SK-N-SH (cell line): ENCODE results near the gene NR2F6. TPM values are rescaled to one million over a fixed set of nuclear protein-coding genes. Genes with fewer than 3 reads are reported as not detected.

Source experiments
- CTCF ChIA-PET: fragments of 300-600, 350-600 bp; formaldehyde crosslinking; extraction: SDS; loops from one replicate; lab custom pipeline; 2021; lab: Yijun Ruan, JAX
- POLR2A ChIA-PET: fragments of 350-600 bp; sonication (Branson Sonifier 250); formaldehyde crosslinking; extraction: SDS; loops from one replicate; lab custom pipeline; 2020; ENCODE audit warnings: antibody characterized with exemption, inconsistent platforms; lab: Yijun Ruan, JAX
- DNase-seq: peaks from one replicate; pipeline ENCODE4 v3.0.0; 2012
- H2AFZ ChIP-seq: fragments of 200-600 bp; sonication (generic); 2 replicates; pipeline ENCODE4 v1.8.1; 2016; ENCODE audit warnings: antibody characterized with exemption, mild to moderate bottlenecking, low read depth
- H3F3A ChIP-seq: fragments of 200-600 bp; sonication (generic); replicated peaks from 2 replicates; pipeline ENCODE3; 2016; ENCODE audit warnings: antibody characterized with exemption, mild to moderate bottlenecking; ENCODE audit not compliant: insufficient read depth
- H3K27ac ChIP-seq, 2 experiments: fragments of 200-500 bp in 1 of 2; fragments of 200-600 bp in 1 of 2; sonication (Bioruptor generic) in 1 of 2; sonication (generic), shearing (Covaris generic) in 1 of 2; 2 replicates each; pipeline versions ENCODE4 v1.5.1 to v1.6.1; 2014 to 2016; ENCODE audit warnings: low read depth in 2 of 2, inconsistent platforms in 1 of 2, low read length in 1 of 2, mild to moderate bottlenecking in 1 of 2, mixed read lengths in 1 of 2
- H3K27me3 ChIP-seq: fragments of 200-600 bp; sonication (generic), shearing (Covaris generic); 2 replicates; pipeline ENCODE4 v1.6.1; 2016; ENCODE audit warnings: mixed run types; ENCODE audit not compliant: insufficient read depth
- H3K36me3 ChIP-seq, 2 experiments: fragments of 200-500 bp in 1 of 2; fragments of 200-600 bp in 1 of 2; sonication (Bioruptor generic) in 1 of 2; sonication (generic) in 1 of 2; replicated peaks in 1 of 2; 2 replicates each; pipeline versions ENCODE3 to v1.5.1; 2014 to 2016; ENCODE audit warnings: low read length in 1 of 2, mild to moderate bottlenecking in 1 of 2; ENCODE audit not compliant: insufficient read depth in 2 of 2, control insufficient read depth in 1 of 2
- H3K4me1 ChIP-seq, 2 experiments: fragments of 200-500 bp in 1 of 2; fragments of 200-600 bp in 1 of 2; sonication (Bioruptor generic) in 1 of 2; sonication (generic), shearing (Covaris generic) in 1 of 2; 2 replicates each; pipeline versions ENCODE4 v1.5.1 to v1.6.1; 2014 to 2016; ENCODE audit warnings: low read depth in 1 of 2, low read length in 1 of 2, mixed run types in 1 of 2; ENCODE audit not compliant: insufficient read depth in 2 of 2, control insufficient read depth in 1 of 2
- H3K4me2 ChIP-seq: fragments of 200-600 bp; sonication (generic), shearing (Covaris generic); 2 replicates; pipeline ENCODE4 v1.6.1; 2017; ENCODE audit warnings: mixed run types
- H3K4me3 ChIP-seq, 2 experiments: fragments of 200-500 bp in 1 of 2; fragments of 200-600 bp in 1 of 2; sonication (Bioruptor generic) in 1 of 2; sonication (generic), shearing (Covaris generic) in 1 of 2; 2 replicates each; pipeline versions ENCODE4 v1.5.1 to v1.8.1; 2014 to 2016; ENCODE audit warnings: low read depth in 2 of 2, inconsistent platforms in 1 of 2, low read length in 1 of 2, mild to moderate bottlenecking in 1 of 2, mixed read lengths in 1 of 2, moderate library complexity in 1 of 2
- H3K79me2 ChIP-seq: fragments of 200-600 bp; sonication (generic); 2 replicates; pipeline ENCODE4 v1.8.1; 2017; ENCODE audit warnings: mild to moderate bottlenecking; ENCODE audit not compliant: insufficient read depth
- H3K9ac ChIP-seq: fragments of 200-600 bp; sonication (generic); 2 replicates; pipeline ENCODE4 v1.6.1; 2017; ENCODE audit warnings: mixed run types
- H3K9me2 ChIP-seq: fragments of 200-600 bp; sonication (generic); 2 replicates; pipeline ENCODE4 v1.6.1; 2017; ENCODE audit warnings: mixed run types
- H3K9me3 ChIP-seq: fragments of 200-600 bp; sonication (generic); 2 replicates; pipeline ENCODE4 v1.6.1; 2017; ENCODE audit warnings: mixed run types, mild to moderate bottlenecking, moderate library complexity
- H4K20me1 ChIP-seq: fragments of 200-600 bp; sonication (generic); 2 replicates; pipeline ENCODE4 v1.6.1; 2017; ENCODE audit warnings: mild to moderate bottlenecking, mixed run types; ENCODE audit not compliant: insufficient read depth
- EP300 ChIP-seq, 2 experiments: IDR thresholded peaks; 2 replicates each; pipeline versions ENCODE4 v1.4.0 to v1.6.1; 2012; ENCODE audit warnings: borderline replicate concordance in 1 of 2, low read depth in 1 of 2, low read length in 1 of 2
- EZH2phosphoT487 ChIP-seq: fragments of 200-600 bp; sonication (generic); IDR thresholded peaks from 2 replicates; pipeline ENCODE4 v1.6.1; 2017; ENCODE audit warnings: low read depth, mixed run types, mild to moderate bottlenecking, antibody characterized with exemption, moderate library complexity, borderline replicate concordance
- FOSL2 ChIP-seq: IDR thresholded peaks from 2 replicates; pipeline ENCODE4 v1.4.0; 2012; ENCODE audit warnings: low read depth, mild to moderate bottlenecking, moderate library complexity, borderline replicate concordance
- FOXM1 ChIP-seq: IDR thresholded peaks from 2 replicates; pipeline ENCODE4 v1.4.0; 2012; ENCODE audit warnings: low read depth, mild to moderate bottlenecking
- IRF3 ChIP-seq: fragments of 150-350 bp; IDR thresholded peaks from 2 replicates; pipeline ENCODE4 v1.6.1; 2016; ENCODE audit warnings: mild to moderate bottlenecking, low read depth, low read length
- JUND ChIP-seq: IDR thresholded peaks from 2 replicates; pipeline ENCODE4 v1.4.0; 2012
- MEF2A ChIP-seq: IDR thresholded peaks from 2 replicates; pipeline ENCODE4 v1.4.0; 2012; ENCODE audit warnings: low read depth, borderline replicate concordance
- MXI1 ChIP-seq: IDR thresholded peaks from 2 replicates; pipeline ENCODE4 v1.6.1; 2012; ENCODE audit warnings: mild to moderate bottlenecking, low read depth, low read length, improper control_type of control experiment
- NRF1 ChIP-seq: IDR thresholded peaks from 2 replicates; pipeline ENCODE4 v1.6.1; 2012; ENCODE audit warnings: low read depth, mild to moderate bottlenecking, low read length
- RFX5 ChIP-seq: IDR thresholded peaks from 2 replicates; pipeline ENCODE4 v1.6.1; 2012; ENCODE audit warnings: mild to moderate bottlenecking, improper control_type of control experiment, low read length
- RXRA ChIP-seq: IDR thresholded peaks from 2 replicates; pipeline ENCODE4 v1.4.0; 2012; ENCODE audit warnings: low read depth, mild to moderate bottlenecking, borderline replicate concordance
- SIN3A ChIP-seq: IDR thresholded peaks from 2 replicates; pipeline ENCODE4 v1.6.1; 2012; ENCODE audit warnings: low read depth, mild to moderate bottlenecking, low read length, moderate library complexity, borderline replicate concordance
- TAF1 ChIP-seq: IDR thresholded peaks from 2 replicates; pipeline ENCODE4 v1.6.1; 2012; ENCODE audit warnings: low read depth, mild to moderate bottlenecking, low read length, moderate library complexity, borderline replicate concordance
- TCF12 ChIP-seq: IDR thresholded peaks from 2 replicates; pipeline ENCODE4 v1.4.0; 2012
- USF1 ChIP-seq: IDR thresholded peaks from 2 replicates; pipeline ENCODE4 v1.4.0; 2012; ENCODE audit warnings: low read depth, borderline replicate concordance
- USF2 ChIP-seq: fragments of 150-350 bp; IDR thresholded peaks from 2 replicates; pipeline ENCODE4 v1.6.1; 2017; ENCODE audit warnings: antibody characterized with exemption, low read length, low read depth, borderline replicate concordance
- WGBS: methylation state at CpG from one replicate; pipeline ENCODE4 v1.1.6; 2017; ENCODE audit warnings: low lambda C conversion rate; 5-methylcytosine and 5-hydroxymethylcytosine counted together
- polyA plus RNA-seq, 3 experiments: library from polyadenylated mRNA; depleted of rRNA; stranded (reverse); fragments of >200 nt; gene quantifications; 2 replicates each; pipeline ENCODE4 v1.2.3, GENCODE V29; 2012
- TF ChIP-seq, protein P1 (sequence below): IDR thresholded peaks from 2 replicates; pipeline ENCODE4; 2012
- TF ChIP-seq, protein P2 (sequence below): IDR thresholded peaks from 2 replicates; pipeline ENCODE4 v1.6.1; 2012; ENCODE audit warnings: mild to moderate bottlenecking, low read depth, low read length, moderate library complexity
- TF ChIP-seq, protein P3 (sequence below): IDR thresholded peaks from 2 replicates; pipeline ENCODE4 v1.4.0; 2012; ENCODE audit warnings: low read depth

NR2F6 gene
- polyA plus RNA-seq, 1 of the 3 experiments (the other 2 are of a cell fraction): 37.3 TPM

DNA sequence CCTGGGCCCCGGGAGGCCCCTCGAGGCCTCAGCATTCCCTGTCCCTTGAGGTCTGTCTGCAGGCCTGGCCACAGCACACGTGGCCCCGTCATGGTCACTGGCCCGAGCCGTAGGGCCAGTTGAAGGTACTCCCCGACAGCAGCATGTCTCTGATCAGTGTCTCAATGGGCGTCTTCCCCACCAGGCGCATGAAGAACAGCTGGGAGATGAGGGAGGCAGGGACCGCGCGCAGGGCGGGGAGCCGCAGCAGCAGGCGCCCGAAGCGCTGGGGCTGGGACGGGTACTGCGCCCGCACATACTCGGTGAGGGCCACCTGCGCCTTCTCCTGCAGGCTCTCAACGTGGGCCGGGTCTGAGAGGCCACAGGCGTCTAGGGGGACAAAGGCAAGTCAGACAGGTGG lies 13.5 kb downstream of the NR2F6 start:
- H3K36me3 ChIP-seq: peaks cover 12 to 23% of the 10 kb centered on the region in 2 experiments
- H2AFZ ChIP-seq: no peak overlapping the region
- TF ChIP-seq, protein P1, sequence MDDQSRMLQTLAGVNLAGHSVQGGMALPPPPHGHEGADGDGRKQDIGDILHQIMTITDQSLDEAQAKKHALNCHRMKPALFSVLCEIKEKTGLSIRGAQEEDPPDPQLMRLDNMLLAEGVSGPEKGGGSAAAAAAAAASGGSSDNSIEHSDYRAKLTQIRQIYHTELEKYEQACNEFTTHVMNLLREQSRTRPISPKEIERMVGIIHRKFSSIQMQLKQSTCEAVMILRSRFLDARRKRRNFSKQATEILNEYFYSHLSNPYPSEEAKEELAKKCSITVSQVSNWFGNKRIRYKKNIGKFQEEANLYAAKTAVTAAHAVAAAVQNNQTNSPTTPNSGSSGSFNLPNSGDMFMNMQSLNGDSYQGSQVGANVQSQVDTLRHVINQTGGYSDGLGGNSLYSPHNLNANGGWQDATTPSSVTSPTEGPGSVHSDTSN: no peak
- TF ChIP-seq FOXM1: no peak
- TF ChIP-seq JUND: no peak
- TF ChIP-seq RFX5: no peak
- no peak for TF ChIP-seq SIN3A
- no peak for TF ChIP-seq EP300 (IDR thresholded peaks at IDR 0.05; ENCODE audit: borderline replicate concordance in 1 of 2, low read depth in 1 of 2, low read length in 1 of 2)
- TF ChIP-seq USF2: no peak
- TF ChIP-seq, protein P2, sequence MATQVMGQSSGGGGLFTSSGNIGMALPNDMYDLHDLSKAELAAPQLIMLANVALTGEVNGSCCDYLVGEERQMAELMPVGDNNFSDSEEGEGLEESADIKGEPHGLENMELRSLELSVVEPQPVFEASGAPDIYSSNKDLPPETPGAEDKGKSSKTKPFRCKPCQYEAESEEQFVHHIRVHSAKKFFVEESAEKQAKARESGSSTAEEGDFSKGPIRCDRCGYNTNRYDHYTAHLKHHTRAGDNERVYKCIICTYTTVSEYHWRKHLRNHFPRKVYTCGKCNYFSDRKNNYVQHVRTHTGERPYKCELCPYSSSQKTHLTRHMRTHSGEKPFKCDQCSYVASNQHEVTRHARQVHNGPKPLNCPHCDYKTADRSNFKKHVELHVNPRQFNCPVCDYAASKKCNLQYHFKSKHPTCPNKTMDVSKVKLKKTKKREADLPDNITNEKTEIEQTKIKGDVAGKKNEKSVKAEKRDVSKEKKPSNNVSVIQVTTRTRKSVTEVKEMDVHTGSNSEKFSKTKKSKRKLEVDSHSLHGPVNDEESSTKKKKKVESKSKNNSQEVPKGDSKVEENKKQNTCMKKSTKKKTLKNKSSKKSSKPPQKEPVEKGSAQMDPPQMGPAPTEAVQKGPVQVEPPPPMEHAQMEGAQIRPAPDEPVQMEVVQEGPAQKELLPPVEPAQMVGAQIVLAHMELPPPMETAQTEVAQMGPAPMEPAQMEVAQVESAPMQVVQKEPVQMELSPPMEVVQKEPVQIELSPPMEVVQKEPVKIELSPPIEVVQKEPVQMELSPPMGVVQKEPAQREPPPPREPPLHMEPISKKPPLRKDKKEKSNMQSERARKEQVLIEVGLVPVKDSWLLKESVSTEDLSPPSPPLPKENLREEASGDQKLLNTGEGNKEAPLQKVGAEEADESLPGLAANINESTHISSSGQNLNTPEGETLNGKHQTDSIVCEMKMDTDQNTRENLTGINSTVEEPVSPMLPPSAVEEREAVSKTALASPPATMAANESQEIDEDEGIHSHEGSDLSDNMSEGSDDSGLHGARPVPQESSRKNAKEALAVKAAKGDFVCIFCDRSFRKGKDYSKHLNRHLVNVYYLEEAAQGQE: no peak
- TF ChIP-seq USF1: no peak
- TF ChIP-seq EZH2phosphoT487: no peak
- TF ChIP-seq NRF1: no peak
- TF ChIP-seq MEF2A: no peak
- no peak for TF ChIP-seq FOSL2
- TF ChIP-seq, protein P3, sequence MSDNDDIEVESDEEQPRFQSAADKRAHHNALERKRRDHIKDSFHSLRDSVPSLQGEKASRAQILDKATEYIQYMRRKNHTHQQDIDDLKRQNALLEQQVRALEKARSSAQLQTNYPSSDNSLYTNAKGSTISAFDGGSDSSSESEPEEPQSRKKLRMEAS: no peak
- no peak for TF ChIP-seq TCF12
- no peak for TF ChIP-seq RXRA
- TF ChIP-seq IRF3: no peak
- TF ChIP-seq TAF1: no peak
- TF ChIP-seq MXI1: no peak
- peaks cover 17% of the 10 kb centered on the region for H4K20me1 ChIP-seq
- H3K4me2 ChIP-seq: no peak overlapping the region
- 95% methylated on average over 23 of the region's 25 CpGs for WGBS
- no peak for DNase-seq
- H3K9me2 ChIP-seq: no peaks in the 10 kb centered on the region
- H3K79me2 ChIP-seq: peaks cover 38% of the 10 kb centered on the region
- H3K4me1 ChIP-seq: peaks cover 13 to 24% of the 10 kb centered on the region in 2 experiments; a peak in 3 of 4 replicates
- no peak overlapping the region for H3K4me3 ChIP-seq
- H3K9ac ChIP-seq: no peak overlapping the region
- ChIA-PET CTCF (interaction anchor here (1.4 kb wide), 1 partner anchor 26 kb away, joined by 3 read pairs; no protein-coding TSS in a partner anchor), POLR2A (no interaction called here)
- no peaks in the 10 kb centered on the region for H3K27me3 ChIP-seq
- H3K27ac ChIP-seq: no peak overlapping the region
- H3K9me3 ChIP-seq: no peaks in the 10 kb centered on the region
- peaks cover 16% of the 10 kb centered on the region for H3F3A ChIP-seq
